GM19395 (cell line): ENCODE data around the gene SLCO6A1.
A peak's percentile ranks its signal among the peaks of the same experiment; 100 is the strongest.

Source experiments
- ATAC-seq: cut with Tn5 transposase; IDR thresholded peaks from one replicate; pipeline ENCODE4 v1.9.1; 2021; ENCODE audit warnings: mild to moderate bottlenecking, moderate library complexity; ENCODE audit not compliant: unreplicated experiment

SLCO6A1 gene

GRCh38 chr5:102481054-102481715, 17.6 kb downstream of the SLCO6A1 start:
- no peak for ATAC-seq

- peak; percentile 90 for ATAC-seq
These were observed 45.1 kb downstream of the SLCO6A1 start for GRCh38 chr5:102453716-102454115.

GRCh38 chr5:102451082-102451481, 47.7 kb downstream of the SLCO6A1 start:
- ATAC-seq, result no peak

GRCh38 chr5:102450313-102450990, 48.3 kb downstream of the SLCO6A1 start:
- no peak for ATAC-seq

DNA sequence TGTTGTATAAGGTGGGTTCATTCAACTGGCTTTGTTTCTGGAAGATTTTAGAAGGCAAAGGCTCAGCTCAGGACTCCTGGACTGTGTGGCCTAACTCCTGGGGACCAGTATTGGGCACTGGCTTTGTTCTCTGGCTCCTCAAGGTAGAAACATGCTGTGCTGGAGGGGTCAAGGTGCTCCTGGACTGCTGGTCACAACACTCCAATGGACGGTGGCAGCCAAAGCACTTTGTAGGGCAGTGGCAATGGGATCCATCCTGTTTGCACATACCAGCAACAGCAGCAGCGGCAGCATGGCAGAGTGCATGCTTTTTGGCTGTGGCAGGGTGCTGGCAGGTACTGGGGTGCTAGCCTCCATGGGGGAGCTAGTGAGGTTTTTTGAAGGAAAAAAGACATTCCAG, 65.3 kb downstream of the SLCO6A1 start:
- no peak for ATAC-seq

DNA sequence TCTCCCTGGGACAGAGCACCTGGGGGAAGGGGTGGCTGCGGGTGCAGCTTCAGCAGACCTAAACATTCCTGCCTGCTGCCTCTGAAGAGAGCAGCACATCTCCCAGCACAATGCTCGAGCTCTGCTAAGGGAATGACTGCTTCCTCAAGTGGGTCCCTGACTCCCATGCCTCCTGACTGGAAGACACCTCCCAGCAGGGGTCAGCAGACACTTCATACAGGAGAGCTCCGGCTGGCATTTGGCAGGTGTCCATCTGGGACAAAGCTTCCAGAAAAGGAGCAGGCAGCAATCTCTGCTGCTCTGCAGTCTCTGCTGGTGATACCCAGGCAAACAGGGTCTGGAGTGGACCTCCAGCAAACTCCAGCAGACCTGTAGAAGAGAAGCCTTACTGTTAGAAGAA, 77.2 kb downstream of the SLCO6A1 start:
- no peak for ATAC-seq

GRCh38 chr5:102418531-102418930, 80.3 kb downstream of the SLCO6A1 start:
- ATAC-seq, result no peak

- no peak for ATAC-seq
These were observed 84.4 kb downstream of the SLCO6A1 start for GRCh38 chr5:102414448-102414847.

- no peak for ATAC-seq
These were observed 110.6 kb downstream of the SLCO6A1 start for GRCh38 chr5:102388235-102388634.

DNA sequence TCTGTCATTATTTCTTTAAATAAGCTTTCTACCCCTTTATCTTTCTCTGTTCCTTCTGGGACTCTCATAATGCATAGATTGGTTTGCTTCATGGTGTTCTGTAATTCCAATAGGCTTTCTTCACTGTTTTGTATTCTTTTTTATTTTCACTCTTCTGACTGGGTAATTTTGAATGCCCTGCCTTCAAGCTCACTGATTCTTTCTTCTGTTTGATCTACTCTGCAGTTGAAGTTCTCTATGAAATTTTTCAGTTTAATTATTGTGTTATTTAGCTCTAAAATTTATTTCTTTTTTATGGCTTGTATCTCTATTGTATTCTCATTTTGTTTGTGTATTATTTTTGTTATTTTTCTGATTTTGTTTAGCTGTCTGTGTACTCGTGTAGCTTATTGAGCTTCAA, 113.4 kb downstream of the SLCO6A1 start:
- ATAC-seq, result no peak

- no peak for ATAC-seq
These were observed 118.6 kb downstream of the SLCO6A1 start for GRCh38 chr5:102380174-102380573.

- ATAC-seq, result no peak
These were observed 122.9 kb downstream of the SLCO6A1 start for GRCh38 chr5:102375876-102376275.

- no peak for ATAC-seq
These were observed 123.5 kb downstream of the SLCO6A1 start for GRCh38 chr5:102375272-102375671.

DNA sequence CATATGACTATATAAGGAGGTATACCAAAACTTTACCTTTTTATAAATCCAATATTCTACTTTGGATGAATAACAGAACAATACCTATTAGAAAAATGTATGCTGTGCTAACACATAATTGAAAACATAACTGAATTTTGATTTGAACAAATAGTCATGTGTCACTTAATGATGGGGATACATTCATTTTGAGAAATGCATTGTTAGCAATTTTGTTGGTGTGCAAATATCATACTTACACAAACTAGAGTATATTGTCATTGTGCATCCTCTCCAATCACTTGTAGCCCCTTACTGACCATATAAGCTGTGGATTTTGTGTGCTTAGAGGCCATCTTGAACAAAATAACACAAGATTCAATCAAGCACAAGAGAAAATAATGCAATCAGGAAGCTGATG, 130.4 kb downstream of the SLCO6A1 start:
- no peak for ATAC-seq

DNA sequence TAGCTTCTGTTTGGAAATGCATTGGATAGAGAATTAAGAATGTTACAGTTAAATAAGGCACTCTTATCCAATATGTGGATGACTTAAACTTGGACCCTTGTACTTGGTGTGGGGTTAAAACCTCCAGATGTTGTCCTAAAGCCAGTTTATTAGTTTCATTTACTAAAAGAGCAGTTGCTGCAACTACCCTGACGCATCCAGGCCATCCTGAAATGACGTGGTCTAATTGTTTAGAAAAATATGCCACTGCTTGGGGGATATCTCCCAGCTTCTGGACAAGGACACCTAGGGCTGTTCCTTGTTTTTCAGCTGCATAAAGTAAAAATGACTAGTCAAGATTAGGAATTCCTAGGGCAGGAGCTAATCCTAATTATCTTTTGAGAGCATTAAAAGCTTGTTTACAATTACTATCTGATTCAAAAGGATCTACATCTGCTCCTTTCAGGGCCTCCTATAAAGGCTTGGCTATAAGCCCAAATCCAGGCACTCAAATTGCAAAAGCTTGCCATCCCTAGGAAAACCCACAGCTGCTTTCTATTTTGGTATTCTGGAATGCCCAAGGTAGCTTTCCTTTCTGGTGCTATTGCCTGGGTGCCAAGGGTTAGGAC, 157.0 kb downstream of the SLCO6A1 start:
- ATAC-seq, result no peak

DNA sequence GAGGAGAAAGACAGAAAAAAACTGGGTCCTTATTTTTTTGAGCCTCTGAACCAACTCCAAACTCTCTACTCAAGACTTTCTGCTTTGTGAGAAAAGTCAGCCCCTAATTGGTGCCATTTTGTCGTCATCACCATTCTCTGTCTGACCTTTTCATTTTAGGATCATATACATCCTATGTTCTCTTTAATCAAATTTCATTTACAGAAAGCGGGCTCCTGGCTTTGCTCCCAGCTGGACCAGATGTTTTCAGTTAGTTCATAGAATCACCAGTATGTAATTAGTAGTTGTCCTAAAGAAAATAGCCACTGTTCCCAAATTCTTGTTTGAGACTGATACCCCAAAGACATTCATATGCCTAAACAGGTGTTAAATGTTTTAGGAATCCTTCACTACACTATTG, 174.1 kb downstream of the SLCO6A1 start:
- no peak for ATAC-seq
